Glutamatergic neuron (in vitro differentiated cells): ENCODE results near the gene PIM3. TPM values are rescaled to one million over a fixed set of nuclear protein-coding genes. Genes with fewer than 3 reads are reported as not detected.

Source experiments
- DNase-seq: peaks from one replicate; pipeline ENCODE4 v3.0.0; 2022
- H3K27ac Mint-ChIP-seq: one replicate; pipeline ENCODE4 v1.8.0; 2020; ENCODE audit warnings: mild to moderate bottlenecking, mixed read lengths, inconsistent platforms; ENCODE audit not compliant: unreplicated experiment
- H3K27me3 Mint-ChIP-seq: one replicate; pipeline ENCODE4 v1.8.0; 2020; ENCODE audit warnings: mild to moderate bottlenecking, moderate library complexity, mixed read lengths, inconsistent platforms; ENCODE audit not compliant: unreplicated experiment
- H3K36me3 Mint-ChIP-seq: one replicate; pipeline ENCODE4 v1.8.0; 2020; ENCODE audit warnings: mild to moderate bottlenecking, mixed read lengths, inconsistent platforms; ENCODE audit not compliant: unreplicated experiment
- H3K4me1 Mint-ChIP-seq: one replicate; pipeline ENCODE4 v1.8.0; 2020; ENCODE audit warnings: mild to moderate bottlenecking, low read depth, mixed read lengths, inconsistent platforms; ENCODE audit not compliant: unreplicated experiment
- H3K4me3 Mint-ChIP-seq: one replicate; pipeline ENCODE4 v1.8.0; 2020; ENCODE audit warnings: mild to moderate bottlenecking, mixed read lengths, inconsistent platforms; ENCODE audit not compliant: unreplicated experiment
- H3K9me3 Mint-ChIP-seq: one replicate; pipeline ENCODE4 v1.8.0; 2020; ENCODE audit warnings: mild to moderate bottlenecking, moderate library complexity, mixed read lengths, inconsistent platforms; ENCODE audit not compliant: unreplicated experiment
- total RNA-seq: library from RNA; stranded (reverse); fragmentation: NEBNext Ultra II Directional; extraction: Animal tissue kit (Norgen Biotek cat#: 25700); gene quantifications from one replicate; pipeline ENCODE4 v1.2.1, GENCODE V29; 2021; ENCODE audit not compliant: unreplicated experiment
- TF ChIP-seq, protein P1 (sequence below): fragments of 200-600 bp; sonication (generic); IDR thresholded peaks from one replicate; pipeline ENCODE4 v1.5.0; 2021; ENCODE audit not compliant: partially characterized antibody, unreplicated experiment

The PIM3 gene
- total RNA-seq, 1 donor from 2014 or later, result 32.3 TPM

DNA sequence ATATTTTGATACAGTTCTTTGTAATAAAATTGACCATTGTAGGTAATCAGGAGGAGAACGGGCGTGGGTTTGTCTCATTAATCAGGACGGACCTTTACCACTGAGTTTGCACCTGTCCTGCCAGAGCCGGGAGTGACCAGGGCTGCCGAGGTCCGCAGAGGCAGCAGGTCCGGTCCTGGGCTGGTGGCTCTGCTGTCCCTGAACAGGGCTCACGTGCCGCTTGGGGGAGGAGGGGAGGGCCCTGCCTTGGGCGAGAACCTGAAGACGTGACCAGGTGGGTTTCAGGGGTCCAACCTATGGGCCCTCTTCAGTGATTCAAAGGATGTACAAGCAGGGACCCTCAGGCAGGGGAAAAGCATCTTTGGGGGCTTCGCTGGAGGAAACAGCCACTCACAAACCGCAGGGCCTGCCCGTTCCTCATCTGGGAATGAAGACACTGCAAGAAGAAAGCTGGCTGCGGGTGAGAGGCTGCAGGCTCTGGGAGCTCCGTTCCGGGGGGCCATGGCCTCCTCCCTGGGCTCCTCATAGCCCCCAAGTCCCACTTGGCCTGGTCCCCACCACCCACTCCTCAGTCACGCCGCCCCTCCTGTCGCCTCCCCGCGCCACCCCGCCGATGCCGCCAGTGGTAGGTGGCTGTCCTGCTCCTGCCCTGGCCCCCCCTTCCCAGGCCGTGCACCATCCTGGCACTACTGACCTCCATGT lies 32.9 kb upstream of the PIM3 start:
- DNase-seq, result no peak
- Mint-ChIP-seq H3K27me3 (no peaks in the 10 kb centered on the region), H3K27ac (peak overlapping the region; percentile 99), H3K36me3 (no peaks in the 10 kb centered on the region), H3K4me1 (peaks cover 26% of the 10 kb centered on the region), H3K4me3 (peak overlapping the region; percentile 83), H3K9me3 (peaks cover 7% of the 10 kb centered on the region)
- TF ChIP-seq, protein P1, sequence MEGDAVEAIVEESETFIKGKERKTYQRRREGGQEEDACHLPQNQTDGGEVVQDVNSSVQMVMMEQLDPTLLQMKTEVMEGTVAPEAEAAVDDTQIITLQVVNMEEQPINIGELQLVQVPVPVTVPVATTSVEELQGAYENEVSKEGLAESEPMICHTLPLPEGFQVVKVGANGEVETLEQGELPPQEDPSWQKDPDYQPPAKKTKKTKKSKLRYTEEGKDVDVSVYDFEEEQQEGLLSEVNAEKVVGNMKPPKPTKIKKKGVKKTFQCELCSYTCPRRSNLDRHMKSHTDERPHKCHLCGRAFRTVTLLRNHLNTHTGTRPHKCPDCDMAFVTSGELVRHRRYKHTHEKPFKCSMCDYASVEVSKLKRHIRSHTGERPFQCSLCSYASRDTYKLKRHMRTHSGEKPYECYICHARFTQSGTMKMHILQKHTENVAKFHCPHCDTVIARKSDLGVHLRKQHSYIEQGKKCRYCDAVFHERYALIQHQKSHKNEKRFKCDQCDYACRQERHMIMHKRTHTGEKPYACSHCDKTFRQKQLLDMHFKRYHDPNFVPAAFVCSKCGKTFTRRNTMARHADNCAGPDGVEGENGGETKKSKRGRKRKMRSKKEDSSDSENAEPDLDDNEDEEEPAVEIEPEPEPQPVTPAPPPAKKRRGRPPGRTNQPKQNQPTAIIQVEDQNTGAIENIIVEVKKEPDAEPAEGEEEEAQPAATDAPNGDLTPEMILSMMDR, result no peak

DNA sequence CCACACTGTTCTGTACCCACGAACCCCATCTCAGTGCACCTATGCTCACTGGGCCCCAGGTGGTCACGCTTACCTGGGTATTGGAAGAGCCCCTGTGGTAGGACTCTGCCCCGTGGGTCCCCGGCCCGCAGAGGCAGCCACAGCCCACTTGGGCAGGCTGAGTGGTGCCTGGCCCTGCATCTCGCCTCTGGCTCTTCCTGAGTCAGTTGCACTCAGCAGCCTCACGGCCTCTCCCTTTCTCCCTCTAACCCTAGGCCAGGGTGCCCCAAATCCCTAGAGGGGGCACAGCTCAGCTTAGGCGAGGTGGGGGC lies 32.4 kb upstream of the PIM3 start:
- peaks cover 26% of the 10 kb centered on the region for H3K4me1 Mint-ChIP-seq
- H3K27me3 Mint-ChIP-seq, result no peaks in the 10 kb centered on the region
- H3K9me3 Mint-ChIP-seq, result peaks cover 7% of the 10 kb centered on the region
- no peak for DNase-seq
- TF ChIP-seq, protein P1, result no peak
- no peak overlapping the region for H3K4me3 Mint-ChIP-seq
- H3K36me3 Mint-ChIP-seq, result no peaks in the 10 kb centered on the region
- no peak overlapping the region for H3K27ac Mint-ChIP-seq

DNA sequence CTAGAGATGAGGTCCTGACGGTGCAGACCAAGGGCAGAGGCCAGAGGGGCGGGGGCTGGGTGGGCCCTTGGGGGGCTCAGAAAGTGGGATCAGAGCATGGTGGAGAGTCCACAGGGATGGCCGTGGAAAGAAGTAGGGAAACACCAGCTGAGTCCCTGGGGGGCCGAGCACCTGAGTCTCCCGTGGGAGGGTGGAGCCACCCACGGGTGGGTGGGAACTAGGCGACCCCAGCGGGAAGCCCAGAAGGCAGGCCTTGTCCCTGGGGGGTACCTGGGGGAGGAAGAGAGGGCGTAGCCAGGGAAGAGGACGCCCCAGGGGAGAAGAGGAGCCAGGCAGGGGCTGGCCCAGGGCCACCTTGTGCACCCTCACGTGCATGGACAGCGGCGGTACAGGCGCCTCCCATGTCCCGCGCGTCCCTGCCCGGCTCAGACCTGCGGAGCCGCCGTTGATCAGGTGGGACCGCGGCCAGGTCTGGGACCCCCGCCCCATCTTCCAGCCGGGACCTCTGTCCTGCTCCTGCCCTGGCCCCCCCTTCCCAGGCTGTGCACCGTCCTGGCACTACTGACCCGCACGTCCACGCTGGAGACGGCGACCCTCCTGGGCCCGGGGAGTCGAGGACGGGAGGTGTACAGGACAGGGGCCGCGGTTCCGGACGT lies 31.9 kb upstream of the PIM3 start:
- TF ChIP-seq, protein P1, result no peak
- H3K27me3 Mint-ChIP-seq, result no peaks in the 10 kb centered on the region
- H3K27ac Mint-ChIP-seq, result no peak overlapping the region
- peaks cover 25% of the 10 kb centered on the region for H3K4me1 Mint-ChIP-seq
- H3K9me3 Mint-ChIP-seq, result peaks cover 5% of the 10 kb centered on the region
- no peaks in the 10 kb centered on the region for H3K36me3 Mint-ChIP-seq
- DNase-seq, result no peak
- no peak overlapping the region for H3K4me3 Mint-ChIP-seq

DNA sequence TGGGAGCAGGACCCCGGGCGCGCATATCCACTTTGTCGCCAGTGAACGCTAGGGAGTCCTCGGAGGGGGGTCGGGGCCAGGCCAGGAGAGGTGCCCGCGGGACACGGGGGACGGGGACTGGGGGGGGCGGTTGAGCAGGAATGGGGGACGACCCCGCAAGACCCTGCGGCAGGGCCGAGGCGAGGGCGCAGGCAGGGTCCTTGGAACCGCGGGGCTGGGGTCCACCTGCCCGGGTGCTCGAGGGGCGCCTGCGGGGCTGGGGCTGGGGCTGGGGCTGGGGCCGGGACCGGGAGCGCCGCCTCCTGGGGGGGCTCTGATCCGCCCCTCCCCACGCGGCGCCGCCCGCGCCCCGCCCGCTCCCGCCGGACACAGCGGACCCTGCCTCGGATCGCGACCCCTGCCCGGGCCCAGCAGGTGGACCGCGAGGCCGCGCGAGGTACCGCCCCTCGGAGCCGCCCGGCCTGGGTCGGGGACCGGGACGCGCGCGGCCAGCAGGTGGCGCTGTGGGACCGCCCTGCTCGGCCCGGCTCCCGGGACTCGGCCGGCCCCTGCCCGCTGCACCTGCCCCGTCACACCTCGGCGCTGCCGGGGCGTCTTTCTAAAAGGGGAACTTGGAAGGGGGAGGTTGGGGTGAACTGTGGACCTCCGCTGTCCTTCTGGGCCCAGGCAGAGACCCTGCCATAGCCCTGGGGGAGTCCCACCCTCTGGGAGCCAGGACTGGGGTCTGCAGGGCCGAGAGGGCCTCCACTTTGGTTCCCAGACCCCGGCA lies 31.2 kb upstream of the PIM3 start:
- Mint-ChIP-seq H3K27me3 (no peaks in the 10 kb centered on the region), H3K4me3 (no peak overlapping the region), H3K9me3 (peaks cover 5% of the 10 kb centered on the region), H3K4me1 (peaks cover 23% of the 10 kb centered on the region), H3K36me3 (no peaks in the 10 kb centered on the region), H3K27ac (no peak overlapping the region)
- TF ChIP-seq, protein P1, result peak; percentile 97
- peak; percentile 85 for DNase-seq
